Fibroblast of peridontal ligament (primary cell): ENCODE measurements around the gene RHEB.

ENCODE experiments used
- DNase-seq: peaks from one replicate; pipeline ENCODE4 v3.0.0-alpha.2; 2010; ENCODE audit errors: extremely low read depth

Gene RHEB

GRCh38 chr7:151432658-151433521 is 86.8 kb downstream of the RHEB start:
- DNase-seq: no peak

- DNase-seq: no peak
Measured at GRCh38 chr7:151431768-151432311, 87.9 kb downstream of the RHEB start.

GRCh38 chr7:151431281-151431767 is 88.4 kb downstream of the RHEB start:
- DNase-seq: no peak

GRCh38 chr7:151430391-151431205 is 89.1 kb downstream of the RHEB start:
- DNase-seq: no peak

GRCh38 chr7:151429560-151430331 is 89.9 kb downstream of the RHEB start:
- DNase-seq: no peak

GRCh38 chr7:151429237-151429559 is 90.5 kb downstream of the RHEB start:
- no peak for DNase-seq

GRCh38 chr7:151428378-151429236 is 91.1 kb downstream of the RHEB start:
- peak; percentile 35 for DNase-seq

GRCh38 chr7:151427705-151428377 is 91.9 kb downstream of the RHEB start:
- no peak for DNase-seq

GRCh38 chr7:151426904-151427704 is 92.6 kb downstream of the RHEB start:
- DNase-seq: no peak

- DNase-seq: peak; percentile 92
Measured at GRCh38 chr7:151426441-151426903, 93.2 kb downstream of the RHEB start.

GRCh38 chr7:151425670-151426440 is 93.8 kb downstream of the RHEB start:
- peak; percentile 94 for DNase-seq

GRCh38 chr7:151424799-151425198 is 94.9 kb downstream of the RHEB start:
- DNase-seq: peak; percentile 77

GRCh38 chr7:151423936-151424335 is 95.8 kb downstream of the RHEB start:
- no peak for DNase-seq

GRCh38 chr7:151423226-151423625 is 96.5 kb downstream of the RHEB start:
- DNase-seq: no peak

- no peak for DNase-seq
Measured at GRCh38 chr7:151422212-151422611, 97.5 kb downstream of the RHEB start.

- DNase-seq: no peak
Measured at GRCh38 chr7:151420144-151420543, 99.6 kb downstream of the RHEB start.

GRCh38 chr7:151416941-151417315 is 102.8 kb downstream of the RHEB start:
- DNase-seq: no peak

GRCh38 chr7:151416112-151416940 is 103.4 kb downstream of the RHEB start:
- DNase-seq: no peak
